GM19438 (cell line): Measurements from ENCODE around the gene AGFG2.

Experiments
- ATAC-seq: cut with Tn5 transposase; IDR thresholded peaks from one replicate; pipeline ENCODE4 v1.9.1; 2021; ENCODE audit warnings: low read depth; ENCODE audit not compliant: unreplicated experiment

Gene AGFG2

GRCh38 chr7:100570954-100571828, 32.2 kb downstream of the AGFG2 start:
- no peak for ATAC-seq

GRCh38 chr7:100571829-100572116, 32.8 kb downstream of the AGFG2 start:
- ATAC-seq: no peak

DNA sequence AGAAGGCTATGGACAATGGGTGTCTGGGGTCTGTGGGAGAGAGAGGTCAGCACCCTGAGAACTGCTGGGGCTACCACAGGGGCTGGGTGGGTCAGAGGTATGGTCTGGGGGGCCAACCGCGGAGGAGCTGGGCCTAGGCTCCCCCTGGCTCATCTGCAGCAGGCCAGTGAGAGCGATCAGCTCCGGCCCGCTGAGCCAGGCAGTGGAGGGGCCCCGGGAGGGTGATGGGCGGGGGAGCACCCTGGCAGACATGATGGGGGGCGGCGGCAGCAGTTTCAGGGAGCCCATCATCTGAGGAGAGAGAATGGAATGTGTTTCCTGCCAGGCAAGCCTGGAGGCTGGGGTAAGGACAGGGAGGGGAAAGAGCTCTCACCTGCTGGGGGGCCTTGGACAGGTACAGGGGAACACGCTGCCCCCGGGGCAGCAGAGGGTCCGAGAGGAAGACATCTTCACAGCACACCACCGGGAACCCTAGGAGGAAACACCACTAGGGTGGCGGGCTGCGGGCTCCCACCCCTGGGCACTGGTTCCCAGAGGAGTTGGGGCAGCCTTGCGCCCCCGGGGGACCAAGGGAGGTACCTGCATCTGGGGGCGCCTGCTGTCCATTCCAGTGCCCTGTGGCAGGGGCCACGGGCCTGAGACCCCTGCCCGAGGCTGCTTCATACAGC, 33.4 kb downstream of the AGFG2 start:
- no peak for ATAC-seq

GRCh38 chr7:100572949-100573675, 34.1 kb downstream of the AGFG2 start:
- ATAC-seq: no peak

- no peak for ATAC-seq
Measured at GRCh38 chr7:100573691-100574361, 34.8 kb downstream of the AGFG2 start, which contains the start of gene SAP25. Gene SAP25 (minus strand): TSS chr7:100573900. CDS start chr7:100573742, 158 bp downstream.

- no peak for ATAC-seq
Measured at GRCh38 chr7:100574362-100575205, 35.6 kb downstream of the AGFG2 start.

DNA sequence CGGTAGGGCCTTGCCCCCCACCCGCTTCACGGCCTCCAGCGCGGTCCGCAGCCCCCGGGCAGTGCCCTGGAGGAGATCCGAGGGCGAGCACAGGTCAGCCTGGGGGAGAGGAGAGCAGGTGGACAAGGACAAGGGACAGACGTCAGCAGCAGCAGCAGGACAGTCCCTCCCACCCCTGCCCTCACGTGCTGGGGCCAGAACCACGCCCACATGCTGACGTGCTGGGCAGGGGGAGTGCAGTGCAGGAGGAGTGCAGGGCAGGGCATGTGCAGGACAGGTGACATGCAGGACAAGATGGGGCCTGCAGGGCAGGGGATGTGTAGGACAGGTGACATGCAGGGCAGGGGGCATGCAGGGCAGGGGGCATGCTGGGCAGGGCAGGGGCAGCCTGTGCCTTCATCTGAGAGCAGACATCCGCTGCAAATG, 36.2 kb downstream of the AGFG2 start:
- ATAC-seq: no peak

GRCh38 chr7:100575746-100576383, 36.9 kb downstream of the AGFG2 start:
- ATAC-seq: no peak

DNA sequence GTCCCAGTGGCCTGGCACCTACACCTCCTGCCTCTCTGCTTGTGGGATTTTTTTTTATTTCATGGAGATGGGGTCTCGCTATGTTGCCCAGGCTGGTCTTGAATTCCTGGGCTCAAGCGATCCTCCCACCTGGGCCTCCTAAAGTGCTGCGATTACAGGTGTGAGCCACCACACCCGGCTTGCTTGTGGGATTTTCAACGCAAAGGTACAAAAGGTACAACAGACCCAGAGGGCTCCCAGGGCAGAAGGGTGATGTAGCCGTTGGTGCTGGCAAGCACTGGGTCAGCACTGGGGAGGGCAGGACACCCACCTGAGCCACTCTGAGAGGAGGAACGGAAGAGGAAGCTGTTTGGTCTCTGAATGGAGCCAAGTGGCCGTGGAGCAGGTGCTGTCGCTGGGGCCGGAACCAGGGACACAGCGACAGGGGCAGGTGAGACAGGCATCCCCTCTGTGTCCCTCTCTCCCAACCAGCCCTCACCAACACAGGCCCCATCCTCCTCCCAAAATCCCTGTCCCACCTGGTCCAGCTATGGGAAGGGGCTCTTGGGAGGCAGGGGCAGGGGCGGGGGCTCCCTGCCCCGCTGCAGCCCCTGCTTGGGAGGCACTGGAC, 37.5 kb downstream of the AGFG2 start:
- no peak for ATAC-seq

- ATAC-seq: no peak
Measured at GRCh38 chr7:100577103-100577502, 38.1 kb downstream of the AGFG2 start.

- no peak for ATAC-seq
Measured at GRCh38 chr7:100577507-100577906, 38.5 kb downstream of the AGFG2 start.

GRCh38 chr7:100578246-100579183, 39.5 kb downstream of the AGFG2 start:
- ATAC-seq: no peak

DNA sequence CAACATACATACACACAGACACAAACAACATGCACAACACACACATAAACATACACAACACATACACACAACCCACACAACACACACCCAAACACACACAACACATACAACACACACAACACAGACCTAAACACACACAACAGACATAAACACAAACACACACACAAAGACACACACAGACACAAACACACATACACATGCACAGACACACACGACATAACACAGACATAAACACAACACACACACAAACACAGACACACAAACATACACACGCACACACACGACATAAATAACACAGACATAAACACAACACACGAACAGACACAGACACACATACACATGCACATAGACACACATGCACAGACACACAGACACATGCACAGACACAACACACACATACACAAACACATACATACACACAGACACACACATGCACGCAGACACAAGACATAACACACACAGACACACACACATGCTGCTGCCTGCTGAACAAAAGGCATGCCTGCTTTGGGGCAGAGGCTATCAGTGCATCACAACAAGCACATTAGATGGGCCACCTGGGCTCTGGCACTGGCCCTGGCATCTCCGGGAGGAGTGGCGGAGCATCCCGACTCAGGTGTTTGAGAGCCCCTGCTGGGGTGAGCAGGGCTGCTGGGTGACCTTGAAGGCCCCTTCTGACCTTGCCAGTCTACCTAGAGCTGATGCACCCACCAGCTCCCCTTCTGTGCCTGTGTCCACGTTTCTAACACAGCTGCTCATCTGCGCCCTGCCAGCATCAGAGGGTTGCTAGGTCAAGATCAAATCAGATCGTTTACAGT, 41.7 kb downstream of the AGFG2 start:
- no peak for ATAC-seq

DNA sequence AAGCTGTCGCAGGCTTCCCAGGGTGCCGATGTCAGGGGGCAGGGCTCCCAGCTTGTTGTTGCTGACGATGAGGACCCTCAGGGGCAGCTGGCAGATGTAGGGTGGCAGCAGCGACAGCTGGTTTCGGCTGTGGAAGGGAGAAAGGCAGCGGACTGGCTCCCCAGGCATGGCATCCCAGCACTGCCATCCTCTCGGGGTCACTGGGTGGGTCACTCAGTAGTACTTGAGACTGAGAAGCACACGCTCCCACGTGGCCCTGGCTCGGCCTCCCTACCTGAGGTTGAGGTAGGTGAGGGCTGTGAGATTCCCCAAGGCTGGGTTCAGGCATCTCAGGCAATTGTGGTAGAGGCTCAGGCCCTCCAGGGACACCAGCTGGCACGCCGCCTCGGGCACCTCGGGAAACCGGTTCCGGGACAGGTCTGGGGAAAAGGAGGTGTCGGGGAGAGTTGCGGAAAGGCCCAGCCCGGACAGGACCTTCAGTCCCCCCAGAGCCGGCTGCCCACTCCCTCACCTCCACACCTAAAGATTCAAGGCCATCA, 43.1 kb downstream of the AGFG2 start:
- ATAC-seq: no peak

DNA sequence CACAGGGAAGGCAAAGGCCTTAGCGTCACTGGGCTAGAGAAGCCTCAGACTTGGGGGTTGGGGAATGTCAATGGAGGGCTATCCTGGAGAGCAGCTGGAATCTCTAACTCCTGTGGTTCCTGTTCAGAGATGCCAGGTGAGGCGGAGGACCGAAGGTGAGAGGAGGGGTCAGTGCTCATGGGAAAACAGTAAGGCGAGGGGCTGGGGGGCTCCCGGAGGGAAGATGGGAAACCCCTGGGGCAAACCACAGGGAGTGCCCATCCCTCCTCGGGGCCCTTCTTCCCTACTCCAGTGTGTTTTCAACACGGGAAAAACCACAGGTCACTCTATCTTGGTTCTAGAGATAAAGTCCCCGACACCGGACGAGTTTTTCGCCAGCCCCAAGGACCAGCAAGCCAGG, 43.6 kb downstream of the AGFG2 start:
- no peak for ATAC-seq

GRCh38 chr7:100583132-100584053, 44.4 kb downstream of the AGFG2 start:
- ATAC-seq: no peak
